HG02943 (cell line): ENCODE data around the gene ZMYND12.

Experiments
- ATAC-seq: cut with Tn5 transposase; IDR thresholded peaks from one replicate; pipeline ENCODE4 v1.9.1; 2021; ENCODE audit warnings: mild to moderate bottlenecking, low read depth, moderate library complexity; ENCODE audit not compliant: unreplicated experiment

Gene ZMYND12

GRCh38 chr1:42449256-42449655 lies 6.6 kb downstream of the ZMYND12 start:
- no peak for ATAC-seq

- no peak for ATAC-seq
Observed at GRCh38 chr1:42442662-42443061, 13.2 kb downstream of the ZMYND12 start.

DNA sequence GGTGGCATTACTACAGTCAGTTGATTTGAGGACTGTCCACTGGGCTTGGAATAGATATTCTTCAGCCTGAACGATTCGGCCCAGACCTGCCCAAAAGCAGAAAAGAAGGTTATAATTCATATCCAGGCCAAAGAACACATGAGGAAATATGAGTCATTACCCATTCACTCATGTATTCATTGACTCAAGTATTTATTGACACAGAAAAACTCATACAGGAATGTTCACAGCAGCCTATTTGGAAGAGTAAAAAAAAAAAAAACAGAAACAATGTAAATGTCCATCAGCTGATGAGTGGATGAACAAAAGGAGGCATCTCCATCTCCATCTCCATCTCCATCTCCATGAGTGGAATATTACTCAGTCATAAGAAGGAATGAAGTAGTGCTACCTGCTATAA lies 15.9 kb downstream of the ZMYND12 start:
- ATAC-seq, result no peak

GRCh38 chr1:42434340-42434739 lies 21.5 kb downstream of the ZMYND12 start:
- no peak for ATAC-seq

DNA sequence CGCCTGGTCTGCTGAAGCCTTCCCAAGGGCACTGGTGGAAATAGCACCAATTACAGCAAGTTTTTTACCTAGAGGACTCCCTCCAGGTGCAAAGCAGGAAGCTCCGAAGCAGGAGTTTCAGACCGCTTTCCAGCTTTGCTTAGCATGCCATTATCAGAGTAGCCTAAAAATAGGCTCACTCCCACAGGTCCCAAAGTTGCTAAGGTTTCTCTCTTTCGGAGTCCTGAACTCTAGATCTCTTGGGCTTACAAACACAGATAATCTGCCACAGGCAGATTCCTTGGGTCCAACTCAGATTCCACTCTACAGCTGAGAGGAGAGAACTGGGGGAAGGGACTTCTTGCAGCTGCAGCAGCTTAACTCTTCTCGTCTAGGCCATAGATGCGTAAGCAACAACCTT lies 22.5 kb downstream of the ZMYND12 start:
- ATAC-seq, result no peak

DNA sequence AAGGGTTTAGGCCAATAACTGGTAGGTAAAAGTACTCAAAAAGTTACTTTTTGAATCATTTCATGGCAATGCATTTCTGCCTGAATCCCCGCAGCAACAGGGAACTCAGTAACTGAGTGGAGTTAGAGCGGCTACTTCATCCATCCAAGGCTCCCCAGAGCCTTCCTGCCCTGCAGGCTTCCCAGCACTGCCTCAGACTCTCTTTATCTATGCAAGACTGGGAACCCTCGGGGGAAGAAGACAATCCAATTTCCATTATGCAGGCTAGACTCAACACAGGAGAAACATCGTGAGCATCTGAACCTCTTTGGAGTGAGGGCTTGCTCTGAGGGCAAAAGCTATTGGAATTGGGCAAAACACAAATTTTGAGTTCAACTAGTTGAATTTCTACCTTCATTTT lies 23.1 kb downstream of the ZMYND12 start:
- ATAC-seq, result no peak

GRCh38 chr1:42431514-42431913 lies 24.3 kb downstream of the ZMYND12 start:
- ATAC-seq, result no peak

DNA sequence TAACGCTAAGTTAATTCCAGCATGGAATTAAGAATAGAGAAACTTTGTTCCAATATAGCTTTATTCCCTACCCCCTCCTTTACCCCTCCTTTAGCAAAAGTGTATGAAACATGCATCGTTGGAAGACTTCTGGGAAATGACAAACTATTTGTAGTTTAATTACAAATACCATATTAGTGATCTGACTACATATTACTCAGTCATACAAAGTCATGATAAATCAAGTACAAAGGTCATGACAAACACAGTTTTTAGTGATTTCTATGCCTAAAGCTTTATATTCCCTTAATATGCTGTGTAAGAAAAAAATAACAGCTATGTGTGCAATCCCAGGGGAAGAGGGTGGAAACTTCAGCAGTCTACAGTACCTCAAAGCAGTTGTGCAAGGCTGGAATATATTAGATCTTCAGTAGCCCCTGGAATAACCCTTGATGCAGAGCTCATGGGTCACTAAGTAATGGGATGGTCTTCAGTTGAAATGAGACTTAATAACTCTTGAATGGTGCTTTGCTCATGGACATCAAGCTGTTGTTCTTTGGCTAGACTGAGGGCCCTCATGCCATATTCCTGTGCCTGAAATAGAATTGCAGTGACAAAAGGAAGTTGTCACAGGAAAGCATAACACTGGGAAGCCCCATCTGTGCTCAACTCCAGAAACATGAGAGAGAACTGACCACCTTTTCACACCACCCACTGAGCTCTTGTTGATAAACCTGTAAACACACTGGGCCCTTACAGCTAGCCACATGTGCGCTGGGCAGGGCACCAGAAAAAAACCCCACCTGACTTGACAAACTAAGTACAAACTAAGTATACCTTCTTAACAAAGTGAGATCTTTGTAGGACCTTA lies 25.3 kb downstream of the ZMYND12 start:
- ATAC-seq, result no peak

GRCh38 chr1:42429603-42430002 lies 26.2 kb downstream of the ZMYND12 start:
- ATAC-seq, result no peak

DNA sequence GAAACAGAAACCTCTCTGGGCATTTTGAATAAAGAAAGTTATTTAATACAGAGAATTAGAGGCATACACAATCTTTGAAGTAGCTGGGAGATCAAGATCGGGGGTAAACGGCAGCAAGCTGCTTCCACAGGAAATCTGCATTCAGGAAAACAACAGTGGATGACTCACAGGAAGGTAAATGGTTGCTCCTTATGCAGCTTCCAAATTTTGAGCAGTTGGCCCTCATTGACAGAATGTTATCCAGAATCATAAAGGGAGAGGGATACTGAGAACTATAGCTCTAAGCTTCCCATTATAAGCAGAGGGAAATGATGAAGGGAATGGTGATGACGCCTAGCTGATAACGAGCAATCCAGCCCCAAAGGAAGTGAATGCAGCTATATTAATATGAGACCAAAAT lies 28.6 kb downstream of the ZMYND12 start:
- no peak for ATAC-seq

- ATAC-seq, result no peak
Observed at GRCh38 chr1:42424201-42424600, 31.6 kb downstream of the ZMYND12 start.

DNA sequence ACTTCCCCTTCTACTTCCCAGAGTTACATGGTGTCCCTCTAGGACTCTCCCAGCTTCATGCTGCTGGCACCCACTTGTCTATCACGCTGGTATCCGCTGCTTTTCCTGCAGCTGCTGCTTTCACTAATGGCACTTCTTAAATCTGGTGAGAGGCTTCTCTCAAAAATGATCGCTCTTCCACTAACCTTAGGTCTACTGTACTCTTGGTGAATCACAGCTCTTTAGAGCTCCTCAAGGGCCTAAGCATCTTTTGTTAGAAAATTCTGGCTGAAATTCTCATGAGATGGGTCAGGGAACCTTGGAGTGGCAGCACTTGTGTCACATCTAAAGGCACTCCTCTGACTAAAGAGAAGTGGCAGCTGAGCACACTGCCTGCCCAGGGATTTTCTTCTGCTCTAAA lies 32.1 kb downstream of the ZMYND12 start:
- no peak for ATAC-seq

- ATAC-seq, result no peak
Observed at GRCh38 chr1:42422737-42423136, 33.1 kb downstream of the ZMYND12 start.

DNA sequence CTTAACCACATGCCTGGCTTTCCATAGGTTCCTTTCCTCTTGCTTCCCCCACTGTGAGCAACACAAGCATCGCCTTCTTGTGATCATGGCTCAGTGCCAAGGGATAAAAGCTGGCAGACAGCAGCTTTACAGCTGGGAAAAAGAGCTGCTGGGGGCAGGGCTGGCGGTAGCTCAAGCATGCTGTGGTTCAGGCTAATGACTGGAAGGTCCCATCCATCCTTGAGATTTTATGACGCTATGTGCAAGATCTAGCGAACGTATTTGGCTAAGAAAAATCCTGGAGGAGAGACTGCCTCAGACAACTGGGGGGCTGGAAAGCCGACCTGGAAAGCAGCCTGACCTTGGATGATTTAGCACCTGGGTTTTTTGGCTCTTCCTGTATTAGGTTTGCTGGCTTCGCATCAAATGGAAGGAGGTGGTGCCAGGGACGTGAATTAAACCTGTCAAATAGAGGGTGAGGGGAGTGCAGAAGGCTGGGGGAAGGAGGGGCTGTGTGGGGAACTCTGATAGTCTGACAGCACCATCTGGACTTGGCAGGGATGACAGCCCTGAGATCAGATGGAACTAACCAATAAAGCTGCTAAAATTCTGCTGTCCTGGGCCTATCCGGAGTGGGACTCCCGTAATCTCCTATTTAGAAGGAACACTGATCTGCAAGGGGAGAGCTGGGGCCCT lies 34.8 kb downstream of the ZMYND12 start:
- ATAC-seq, result no peak

DNA sequence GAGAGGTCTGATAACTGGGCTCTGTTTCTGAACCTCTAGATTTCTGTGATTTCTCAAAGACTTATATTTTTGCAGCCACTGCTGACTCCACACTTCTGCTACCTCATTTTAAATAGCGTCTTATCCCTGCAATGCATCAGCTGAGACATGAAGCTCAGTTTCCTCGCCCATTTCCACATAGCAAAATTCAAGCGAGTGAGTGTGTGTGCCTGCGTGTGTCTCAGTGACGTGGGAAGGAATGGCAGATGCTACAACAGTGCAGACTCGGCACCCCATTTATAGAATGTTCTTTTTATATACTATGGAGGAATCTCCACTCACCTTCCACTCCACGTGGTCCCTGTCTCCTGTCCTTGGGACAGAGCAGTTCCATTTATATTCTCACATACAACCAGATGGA lies 35.7 kb downstream of the ZMYND12 start:
- no peak for ATAC-seq

DNA sequence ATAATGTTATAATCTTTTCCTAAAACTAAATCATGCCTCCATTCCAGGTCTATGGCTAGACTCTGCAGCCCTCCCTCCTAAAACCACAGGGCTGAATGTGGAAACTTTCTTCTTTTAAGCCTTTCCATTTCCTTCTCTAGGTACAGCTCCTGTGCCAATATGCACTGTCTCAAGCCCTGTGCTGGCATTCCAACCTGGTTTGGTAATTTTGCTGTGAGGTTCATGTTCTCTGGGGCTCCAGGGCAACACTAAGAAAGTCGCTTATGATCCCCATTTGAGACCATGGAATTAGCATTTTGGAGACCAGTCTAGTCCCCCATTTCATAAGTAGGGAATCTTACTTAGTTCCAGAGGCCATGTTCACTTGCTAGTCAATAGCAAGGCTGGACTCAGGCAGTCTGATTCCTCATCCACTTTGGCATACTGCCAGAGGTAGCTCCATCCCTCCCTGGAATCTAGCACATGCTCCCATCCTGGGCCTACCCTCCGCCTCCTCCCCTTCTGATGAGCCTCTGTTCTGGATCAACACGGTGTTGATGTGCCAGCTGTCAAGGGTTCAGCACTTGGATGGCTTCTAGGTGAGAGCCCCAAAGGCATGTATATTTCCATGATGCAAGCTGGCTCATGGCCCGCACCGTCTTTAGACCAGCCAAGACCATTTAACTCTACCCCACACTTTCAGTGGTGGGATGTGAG lies 36.5 kb downstream of the ZMYND12 start:
- ATAC-seq, result no peak

- ATAC-seq, result no peak
Observed at GRCh38 chr1:42418516-42418915, 37.3 kb downstream of the ZMYND12 start.

DNA sequence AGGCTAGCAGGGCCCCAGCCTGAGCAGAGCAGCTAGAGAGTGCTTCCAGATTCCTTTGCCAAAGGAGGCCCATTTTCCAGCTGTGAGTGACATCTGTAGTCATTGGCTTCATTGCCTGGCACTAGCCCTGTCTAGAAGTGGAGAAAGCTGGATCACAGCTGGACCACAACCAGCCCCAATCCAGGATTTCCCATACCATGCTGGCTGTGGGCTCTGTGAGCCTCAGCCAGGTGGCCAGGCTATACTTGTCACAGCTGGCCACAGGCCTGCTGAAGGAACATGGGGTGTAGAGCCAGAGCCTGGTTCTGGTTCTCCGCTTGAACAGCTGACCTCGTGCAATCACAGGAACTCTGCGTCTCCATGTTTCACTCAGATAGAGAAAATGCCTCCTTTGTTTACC lies 38.7 kb downstream of the ZMYND12 start:
- no peak for ATAC-seq

DNA sequence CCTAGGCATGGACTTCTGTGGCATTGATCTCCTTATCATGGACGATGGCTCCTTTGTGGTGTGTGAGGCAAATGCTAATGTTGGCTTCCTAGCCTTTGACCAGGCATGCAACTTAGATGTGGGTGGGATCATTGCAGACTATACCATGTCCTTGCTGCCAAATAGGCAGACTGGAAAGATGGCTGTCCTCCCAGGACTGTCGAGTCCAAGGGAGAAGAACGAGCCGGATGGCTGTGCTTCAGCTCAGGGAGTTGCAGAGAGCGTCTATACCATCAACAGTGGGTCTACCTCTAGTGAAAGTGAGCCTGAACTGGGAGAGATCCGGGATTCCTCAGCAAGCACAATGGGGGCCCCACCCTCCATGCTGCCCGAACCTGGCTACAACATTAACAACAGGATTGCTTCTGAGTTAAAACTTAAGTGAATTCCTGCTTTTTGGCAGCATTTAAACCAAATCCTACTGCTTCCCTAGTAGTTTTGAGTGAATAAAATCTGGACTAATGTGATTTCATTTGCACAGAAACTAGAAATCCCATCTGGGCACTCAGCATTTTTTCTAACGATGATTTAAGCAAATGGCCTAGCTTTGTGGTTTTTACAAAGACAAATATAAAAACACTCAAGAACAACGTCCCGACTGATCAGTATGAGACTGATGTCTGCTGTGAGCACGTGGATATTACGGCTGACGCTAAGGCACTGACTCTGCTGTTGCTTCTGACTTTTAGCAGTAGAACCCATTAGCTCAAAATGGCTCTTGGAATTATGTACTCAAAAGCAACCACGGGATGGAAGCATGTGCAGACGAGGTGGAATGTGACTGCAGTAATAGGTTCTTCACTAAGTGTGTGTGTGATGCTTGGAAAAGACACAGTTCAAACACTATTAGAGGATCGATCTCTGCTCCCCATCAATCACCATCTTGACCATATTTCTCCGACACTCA lies 41.0 kb downstream of the ZMYND12 start:
- ATAC-seq, result no peak

GRCh38 chr1:42403880-42404400 lies 51.9 kb downstream of the ZMYND12 start:
- ATAC-seq, result no peak
